Osteoblast (primary cell): Measurements from ENCODE around the gene EFCAB8. TPM values are rescaled to one million over a fixed set of nuclear protein-coding genes. Genes with fewer than 3 reads are reported as not detected.

Source experiments
- DNase-seq: peaks from one replicate; pipeline ENCODE4 v3.0.0; 2011; ENCODE audit warnings: low spot score, mixed read lengths; ENCODE audit not compliant: insufficient read length; ENCODE audit errors: missing footprints
- H2AFZ ChIP-seq: 2 replicates; pipeline ENCODE4 v1.6.0; 2011; ENCODE audit warnings: mild to moderate bottlenecking, low read length
- H3K27ac ChIP-seq: 2 replicates; pipeline ENCODE4 v1.5.1; 2011; ENCODE audit warnings: mild to moderate bottlenecking, low read depth, low read length, moderate library complexity
- H3K27me3 ChIP-seq: 2 replicates; pipeline ENCODE4 v1.6.0; 2012; ENCODE audit warnings: mild to moderate bottlenecking, control low read depth, inconsistent platforms, low read length, moderate library complexity; ENCODE audit not compliant: insufficient read depth
- H3K36me3 ChIP-seq: 2 replicates; pipeline ENCODE4 v1.5.1; 2011; ENCODE audit warnings: mild to moderate bottlenecking, low read length, control low read depth, moderate library complexity; ENCODE audit not compliant: insufficient read depth
- H3K4me1 ChIP-seq: 2 replicates; pipeline ENCODE4 v1.5.1; 2011; ENCODE audit warnings: mild to moderate bottlenecking, low read length, control low read depth, moderate library complexity; ENCODE audit not compliant: insufficient read depth
- H3K4me2 ChIP-seq: 2 replicates; pipeline ENCODE4 v1.6.0; 2011; ENCODE audit warnings: mild to moderate bottlenecking, low read length; ENCODE audit not compliant: insufficient read depth
- H3K4me3 ChIP-seq: fragments of 200-600 bp; sonication (generic); 3 replicates; pipeline ENCODE4 v1.5.1; 2012; ENCODE audit warnings: mild to moderate bottlenecking, low read length, inconsistent platforms; ENCODE audit not compliant: insufficient read depth
- H3K79me2 ChIP-seq: 2 replicates; pipeline ENCODE4 v1.6.0; 2012; ENCODE audit warnings: mild to moderate bottlenecking, low read length, control low read depth, inconsistent platforms; ENCODE audit not compliant: insufficient read depth
- H3K9me3 ChIP-seq: 2 replicates; pipeline ENCODE4 v1.5.1; 2011; ENCODE audit warnings: low read depth, low read length, control low read depth
- H4K20me1 ChIP-seq: 2 replicates; pipeline ENCODE4 v1.6.0; 2012; ENCODE audit warnings: mild to moderate bottlenecking, low read length, control low read depth; ENCODE audit not compliant: insufficient read depth
- total RNA-seq: library from RNA; depleted of rRNA; stranded (reverse); fragments of >200 nt; gene quantifications from 2 replicates; pipeline ENCODE4 v1.2.3, GENCODE V29; 2012
- TF ChIP-seq, protein P1 (sequence below): IDR thresholded peaks from 2 replicates; pipeline ENCODE4 v1.5.1; 2011; ENCODE audit warnings: mild to moderate bottlenecking, low read depth, low read length, moderate library complexity; ENCODE audit errors: extremely low read depth

Gene EFCAB8
- total RNA-seq, 1 donor: 1.4 TPM

- no peak overlapping the region for H3K4me2 ChIP-seq
- no peak overlapping the region for H3K4me3 ChIP-seq
- no peaks in the 10 kb centered on the region for H3K36me3 ChIP-seq
- no peaks in the 10 kb centered on the region for H3K79me2 ChIP-seq
- no peak overlapping the region for H3K27ac ChIP-seq
- no peaks in the 10 kb centered on the region for H3K9me3 ChIP-seq
- no peak overlapping the region for H2AFZ ChIP-seq
- DNase-seq: no peak
- H3K27me3 ChIP-seq: peaks cover 6% of the 10 kb centered on the region
- no peaks in the 10 kb centered on the region for H3K4me1 ChIP-seq
- no peaks in the 10 kb centered on the region for H4K20me1 ChIP-seq
- TF ChIP-seq, protein P1, sequence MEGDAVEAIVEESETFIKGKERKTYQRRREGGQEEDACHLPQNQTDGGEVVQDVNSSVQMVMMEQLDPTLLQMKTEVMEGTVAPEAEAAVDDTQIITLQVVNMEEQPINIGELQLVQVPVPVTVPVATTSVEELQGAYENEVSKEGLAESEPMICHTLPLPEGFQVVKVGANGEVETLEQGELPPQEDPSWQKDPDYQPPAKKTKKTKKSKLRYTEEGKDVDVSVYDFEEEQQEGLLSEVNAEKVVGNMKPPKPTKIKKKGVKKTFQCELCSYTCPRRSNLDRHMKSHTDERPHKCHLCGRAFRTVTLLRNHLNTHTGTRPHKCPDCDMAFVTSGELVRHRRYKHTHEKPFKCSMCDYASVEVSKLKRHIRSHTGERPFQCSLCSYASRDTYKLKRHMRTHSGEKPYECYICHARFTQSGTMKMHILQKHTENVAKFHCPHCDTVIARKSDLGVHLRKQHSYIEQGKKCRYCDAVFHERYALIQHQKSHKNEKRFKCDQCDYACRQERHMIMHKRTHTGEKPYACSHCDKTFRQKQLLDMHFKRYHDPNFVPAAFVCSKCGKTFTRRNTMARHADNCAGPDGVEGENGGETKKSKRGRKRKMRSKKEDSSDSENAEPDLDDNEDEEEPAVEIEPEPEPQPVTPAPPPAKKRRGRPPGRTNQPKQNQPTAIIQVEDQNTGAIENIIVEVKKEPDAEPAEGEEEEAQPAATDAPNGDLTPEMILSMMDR: no peak
These were observed 127.7 kb downstream of the EFCAB8 start for GRCh38 chr20:32986331-32986966.

GRCh38 chr20:32987044-32987825 is 128.5 kb downstream of the EFCAB8 start:
- no peak overlapping the region for H2AFZ ChIP-seq
- no peaks in the 10 kb centered on the region for H3K36me3 ChIP-seq
- no peaks in the 10 kb centered on the region for H3K4me1 ChIP-seq
- no peak for DNase-seq
- H3K79me2 ChIP-seq: no peaks in the 10 kb centered on the region
- H3K27me3 ChIP-seq: peaks cover 9% of the 10 kb centered on the region
- H3K4me3 ChIP-seq: no peak overlapping the region
- no peaks in the 10 kb centered on the region for H3K9me3 ChIP-seq
- H3K27ac ChIP-seq: no peak overlapping the region
- TF ChIP-seq, protein P1: no peak
- no peaks in the 10 kb centered on the region for H4K20me1 ChIP-seq
- no peak overlapping the region for H3K4me2 ChIP-seq

GRCh38 chr20:32988008-32988407 is 129.3 kb downstream of the EFCAB8 start:
- no peak overlapping the region for H3K27ac ChIP-seq
- H4K20me1 ChIP-seq: no peaks in the 10 kb centered on the region
- no peaks in the 10 kb centered on the region for H3K79me2 ChIP-seq
- H3K27me3 ChIP-seq: peaks cover 9% of the 10 kb centered on the region
- H3K36me3 ChIP-seq: no peaks in the 10 kb centered on the region
- H3K4me2 ChIP-seq: no peak overlapping the region
- no peak overlapping the region for H2AFZ ChIP-seq
- TF ChIP-seq, protein P1: no peak
- no peaks in the 10 kb centered on the region for H3K4me1 ChIP-seq
- DNase-seq: no peak
- H3K9me3 ChIP-seq: no peaks in the 10 kb centered on the region
- H3K4me3 ChIP-seq: no peak overlapping the region
